HG03045 (cell line): ENCODE results near the gene BRICD5.

Experiments used
- ATAC-seq: cut with Tn5 transposase; IDR thresholded peaks from one replicate; pipeline ENCODE4 v1.9.1; 2021; ENCODE audit warnings: mild to moderate bottlenecking, moderate library complexity; ENCODE audit not compliant: unreplicated experiment

Gene BRICD5

GRCh38 chr16:2166263-2167067, 44.2 kb downstream of the BRICD5 start:
- ATAC-seq: no peak

- no peak for ATAC-seq
Observed at GRCh38 chr16:2165861-2166260, 44.8 kb downstream of the BRICD5 start.

- no peak for ATAC-seq
Observed at GRCh38 chr16:2163211-2163881, 47.3 kb downstream of the BRICD5 start.

GRCh38 chr16:2162676-2163118, 48.0 kb downstream of the BRICD5 start:
- ATAC-seq: no peak

GRCh38 chr16:2161911-2162310, 48.8 kb downstream of the BRICD5 start:
- no peak for ATAC-seq

- ATAC-seq: no peak
Observed at GRCh38 chr16:2160915-2161551, 49.6 kb downstream of the BRICD5 start.
